CD1c-positive myeloid dendritic cell (primary cell): Measurements from ENCODE around the gene TANGO2.

Source experiments
- DNase-seq: peaks from one replicate; pipeline ENCODE4 v3.0.0-alpha.2; 2016; ENCODE audit errors: extremely low spot score

Gene TANGO2

GRCh38 chr22:20026996-20027601, 6.2 kb downstream of the TANGO2 start:
- DNase-seq = no peak

DNA sequence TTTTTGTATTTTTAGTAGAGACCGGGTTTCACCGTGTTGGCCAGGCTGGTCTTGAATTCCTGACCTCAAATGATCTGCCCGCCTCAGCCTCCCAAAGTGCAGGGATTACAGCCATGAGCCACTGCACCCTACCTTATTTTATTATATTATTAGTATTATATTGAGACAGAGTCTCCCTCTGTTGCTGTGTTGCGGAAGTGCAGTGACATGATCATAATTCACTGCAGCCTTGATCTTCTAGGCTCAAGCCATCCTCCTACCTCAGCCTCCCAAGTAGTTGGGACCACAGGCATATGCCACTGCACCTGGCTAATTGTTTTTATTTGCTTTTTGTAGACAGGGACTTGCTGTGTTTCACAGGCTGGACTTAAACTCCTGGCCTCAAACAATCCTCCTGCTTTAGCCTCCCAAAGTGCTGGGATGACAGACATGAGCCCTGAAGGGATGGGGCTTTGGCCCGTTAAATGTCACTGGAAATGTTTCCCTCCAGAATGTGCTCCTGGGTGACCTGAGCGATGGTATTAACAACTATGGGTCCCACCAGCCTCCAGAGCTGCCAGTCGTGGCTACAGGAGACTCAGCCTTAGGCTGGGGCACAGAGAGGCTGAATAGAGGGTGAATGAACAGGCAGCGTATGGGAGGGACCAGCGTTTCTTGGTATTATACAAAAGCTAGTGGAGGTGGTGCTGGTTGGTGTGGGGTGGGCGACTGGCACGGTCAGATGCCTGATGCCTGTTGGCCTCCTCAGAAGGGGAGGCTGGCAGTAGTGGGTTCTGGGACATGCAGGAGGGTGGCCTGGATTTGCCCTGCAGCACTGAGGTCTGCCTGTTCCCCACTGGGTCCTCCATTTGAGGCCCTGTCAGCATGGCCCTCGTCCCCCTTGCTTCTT, 7.3 kb downstream of the TANGO2 start:
- no peak for DNase-seq

- no peak for DNase-seq
Measured at GRCh38 chr22:20028855-20029549, 8.1 kb downstream of the TANGO2 start.

- no peak for DNase-seq
Measured at GRCh38 chr22:20029550-20030225, 8.8 kb downstream of the TANGO2 start.

- DNase-seq = no peak
Measured at GRCh38 chr22:20031732-20032406, 11.0 kb downstream of the TANGO2 start.

GRCh38 chr22:20032407-20032991, 11.6 kb downstream of the TANGO2 start:
- DNase-seq = no peak

DNA sequence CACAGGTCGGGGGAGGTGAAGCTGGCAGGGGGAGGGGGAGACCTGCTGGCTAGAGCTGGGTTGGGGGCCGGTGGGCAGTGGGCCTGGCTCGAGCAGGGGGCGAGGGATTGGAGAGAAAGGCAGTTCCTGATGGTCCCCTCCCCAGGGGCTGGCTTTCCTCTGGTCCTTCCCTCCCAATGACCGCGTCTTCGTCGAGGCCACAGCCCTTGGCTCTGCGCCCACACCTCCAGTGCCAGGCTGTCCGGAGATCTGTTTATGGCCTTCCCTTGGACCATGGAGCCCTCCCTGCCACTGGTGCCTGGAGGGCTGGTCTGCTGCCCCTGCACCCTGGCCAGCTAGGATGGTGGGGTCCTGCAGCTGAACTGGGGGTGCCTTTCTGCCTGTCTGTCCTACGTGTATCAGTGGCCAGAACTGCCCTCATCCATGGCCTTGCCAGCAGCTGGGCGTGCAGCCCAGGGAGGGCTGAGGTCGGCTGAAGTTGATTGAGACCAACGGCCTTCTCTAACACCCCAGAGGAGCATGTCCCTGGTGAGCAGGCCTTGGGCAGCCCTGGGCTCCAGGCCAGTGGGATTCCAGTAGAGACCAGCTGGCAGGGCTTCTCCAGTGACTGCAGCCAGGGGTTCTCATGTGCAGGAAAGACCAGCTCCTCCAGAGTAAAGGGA, 12.3 kb downstream of the TANGO2 start:
- DNase-seq = no peak

- no peak for DNase-seq
Measured at GRCh38 chr22:20034143-20034542, 13.2 kb downstream of the TANGO2 start.

GRCh38 chr22:20035375-20036083, 14.6 kb downstream of the TANGO2 start:
- no peak for DNase-seq

DNA sequence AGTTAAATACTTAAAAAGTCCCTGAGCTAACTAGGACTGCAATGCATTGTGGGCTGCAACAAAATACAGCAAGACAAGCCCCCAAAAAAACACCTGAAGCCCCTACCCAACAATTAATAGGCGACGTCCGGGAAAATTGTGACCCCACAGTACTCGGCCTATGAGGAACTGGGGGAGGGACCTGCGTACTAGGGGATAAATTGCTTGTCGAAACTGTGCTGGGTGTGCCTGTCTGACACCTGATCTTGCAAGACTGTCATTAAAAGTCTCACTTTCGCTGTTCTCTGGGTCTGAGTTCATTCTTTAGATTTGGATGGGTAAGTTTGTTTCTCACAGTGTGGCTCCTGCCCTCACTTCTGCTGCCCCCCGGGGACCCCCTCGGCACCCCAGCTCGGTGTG, 15.2 kb downstream of the TANGO2 start:
- no peak for DNase-seq

DNA sequence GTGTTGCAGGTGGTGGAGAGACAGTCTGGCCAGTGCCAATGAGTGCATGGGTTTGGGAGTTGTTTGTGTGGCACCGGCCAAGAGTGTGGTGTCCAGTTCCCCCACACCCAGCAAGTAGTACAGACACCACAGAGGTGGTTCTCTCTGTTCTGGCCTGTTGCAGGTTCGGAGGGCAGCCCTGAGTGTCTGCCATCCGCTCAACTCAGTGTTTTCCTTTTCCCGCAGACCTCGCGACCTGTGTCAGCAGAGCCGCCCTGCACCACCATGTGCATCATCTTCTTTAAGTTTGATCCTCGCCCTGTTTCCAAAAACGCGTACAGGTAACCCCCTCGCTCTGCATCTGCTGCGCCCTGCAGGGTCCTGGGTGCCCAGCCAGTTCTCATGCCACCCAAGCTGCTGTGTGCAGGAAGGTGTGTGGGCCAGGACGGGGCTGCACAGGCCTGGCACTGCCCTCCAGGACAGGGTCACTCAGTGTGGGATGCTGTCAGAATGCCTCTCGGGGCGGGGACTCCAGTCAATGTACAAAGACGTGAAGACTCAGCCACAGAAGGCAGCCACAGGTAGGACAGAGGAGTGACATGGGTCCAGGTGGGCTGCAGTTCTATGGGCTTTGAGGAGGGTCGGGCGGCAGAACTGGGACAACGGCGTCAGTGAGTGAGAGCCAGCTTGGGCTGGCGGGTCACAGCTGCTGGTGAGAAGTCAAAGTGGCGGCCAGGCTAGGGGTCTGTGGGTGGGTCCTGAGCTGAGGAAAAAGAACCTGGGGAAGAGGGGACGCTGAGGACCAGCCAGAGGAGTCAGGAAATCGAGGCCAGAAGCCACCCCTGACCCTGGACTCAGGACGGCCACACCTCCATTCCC, 15.9 kb downstream of the TANGO2 start:
- DNase-seq = no peak

DNA sequence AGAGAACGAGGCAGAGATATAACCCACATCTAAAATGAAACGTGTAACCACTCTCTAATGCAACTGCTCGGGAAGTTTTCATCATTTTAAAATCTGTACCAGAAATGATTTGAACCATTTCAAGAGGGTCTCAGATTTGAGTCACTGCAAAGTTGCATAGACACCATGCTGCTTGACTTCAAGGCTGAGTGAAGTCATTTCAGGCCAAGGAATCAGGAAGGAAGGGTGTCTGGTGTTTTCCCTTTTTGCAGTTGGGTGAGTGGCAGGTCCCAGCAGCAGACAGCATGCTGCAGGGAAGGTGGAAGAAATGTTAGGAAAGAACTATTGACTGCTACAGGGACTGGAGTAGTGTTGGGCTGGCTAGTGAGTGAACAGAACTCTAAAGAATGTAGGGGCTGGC, 16.5 kb downstream of the TANGO2 start:
- no peak for DNase-seq

DNA sequence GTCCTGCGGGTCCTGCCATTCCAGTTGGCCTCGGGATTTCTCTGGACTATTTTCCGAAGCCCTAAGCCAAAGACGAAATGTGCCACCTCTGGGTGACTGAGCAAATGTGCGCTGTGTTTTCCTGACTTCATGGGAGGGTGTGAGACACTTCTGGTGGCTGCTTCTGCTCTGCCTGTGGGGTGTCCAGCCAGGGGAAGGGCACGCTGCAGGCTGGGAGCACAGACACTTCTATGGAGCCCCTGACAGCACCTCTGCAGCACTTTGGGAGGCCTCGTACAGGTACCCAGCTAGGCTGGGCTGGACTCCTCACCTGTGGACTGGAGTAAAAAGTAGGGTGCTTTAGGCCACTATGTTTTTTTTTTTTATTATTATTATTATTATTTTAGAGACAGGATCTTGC, 17.7 kb downstream of the TANGO2 start:
- DNase-seq = no peak

DNA sequence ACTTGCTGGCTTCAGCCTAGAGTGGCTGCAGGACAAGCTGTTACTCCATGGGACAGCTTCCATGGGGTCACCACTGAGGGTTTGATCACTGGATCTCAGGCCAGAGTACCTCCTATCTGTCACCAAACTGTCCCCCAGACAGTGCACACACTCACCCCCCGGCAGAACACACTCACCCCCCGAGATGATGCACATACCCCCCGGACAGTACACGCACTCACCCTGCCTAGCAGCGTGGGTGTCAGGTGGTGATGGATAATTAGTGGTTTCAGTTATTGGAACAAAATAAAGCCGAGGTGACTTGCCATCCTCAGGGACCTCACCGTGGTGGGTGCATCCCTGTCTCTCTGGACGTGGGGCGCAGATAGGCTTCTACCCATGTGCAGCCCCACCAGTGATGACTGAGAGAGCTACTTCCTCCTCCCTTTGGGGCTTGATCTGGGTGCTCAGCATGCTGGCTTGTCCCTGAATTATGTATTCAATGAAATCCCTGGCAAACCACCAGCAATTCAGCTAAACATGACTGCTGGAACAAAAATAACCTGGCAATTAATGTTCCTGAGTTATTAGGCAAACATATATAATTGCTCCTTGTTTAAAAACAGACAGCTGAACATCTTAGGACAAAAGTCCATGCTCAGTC, 18.9 kb downstream of the TANGO2 start:
- DNase-seq = no peak

GRCh38 chr22:20040327-20041200, 19.7 kb downstream of the TANGO2 start:
- DNase-seq = no peak

DNA sequence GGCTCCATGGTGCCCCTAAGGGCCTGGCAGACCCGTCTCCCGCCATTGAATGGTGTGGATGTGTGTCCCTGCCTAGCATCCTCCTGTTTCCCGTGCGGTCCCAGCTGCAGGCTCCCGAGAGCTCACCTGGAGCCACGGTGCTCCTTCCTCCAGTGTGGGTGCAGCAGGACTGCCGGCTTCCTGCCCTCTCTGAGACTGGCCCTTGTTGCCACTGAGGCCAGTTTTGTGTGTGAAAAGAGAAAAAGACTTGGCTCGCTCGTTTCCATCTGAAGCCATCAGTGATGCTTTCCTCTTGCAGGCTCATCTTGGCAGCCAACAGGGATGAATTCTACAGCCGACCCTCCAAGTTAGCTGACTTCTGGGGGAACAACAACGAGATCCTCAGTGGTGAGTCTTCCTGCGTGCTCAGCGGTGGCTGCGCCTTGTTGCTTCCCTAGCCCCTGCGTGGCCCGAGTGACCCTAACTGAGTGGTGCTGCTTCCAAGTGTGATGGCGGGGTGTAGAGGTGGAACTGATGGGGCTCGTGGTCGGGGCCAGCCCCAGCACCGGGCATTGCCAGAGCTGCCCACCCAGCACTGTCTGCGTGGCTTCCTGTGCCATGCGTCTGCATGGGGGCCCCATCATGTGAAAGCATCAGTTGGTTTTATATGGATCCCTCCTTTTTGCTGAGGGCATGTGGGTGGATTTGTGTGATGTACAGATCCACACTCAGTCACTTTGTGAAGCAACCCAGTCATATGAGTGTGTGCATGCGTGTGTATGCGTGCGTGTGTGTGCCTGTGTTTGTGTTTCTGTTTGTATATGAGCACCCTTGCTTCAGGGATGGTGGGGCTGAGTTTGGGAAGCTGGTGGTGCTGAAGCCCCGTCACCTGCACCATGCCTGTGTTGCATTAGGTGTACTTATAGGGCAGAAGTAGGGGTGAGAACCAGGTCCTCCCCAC, 22.4 kb downstream of the TANGO2 start:
- no peak for DNase-seq

DNA sequence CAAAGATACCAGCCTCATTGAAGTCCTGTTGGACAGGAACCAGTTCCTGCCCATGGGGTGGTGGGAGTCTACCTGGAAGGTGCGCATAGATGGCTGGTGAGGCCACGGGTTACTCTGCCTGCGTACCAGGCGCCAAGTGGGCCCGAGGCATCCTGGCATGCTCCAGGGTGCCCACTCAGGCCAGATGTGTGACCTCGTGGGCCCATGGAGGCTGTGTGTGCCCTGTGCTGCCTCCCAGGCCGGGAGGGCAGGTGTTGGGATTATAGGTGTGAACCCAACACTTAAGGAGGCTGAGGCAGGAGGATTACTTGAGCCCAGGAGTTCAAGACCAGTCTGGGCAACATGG, 23.1 kb downstream of the TANGO2 start:
- DNase-seq = no peak
